Measurements from ENCODE around the gene GOSR1. TPM values are rescaled to one million over a fixed set of nuclear protein-coding genes. Genes with fewer than 3 reads are reported as not detected.

GOSR1 gene
- polyA plus RNA-seq, 2 of the 4 experiments (the other 2 are of a cell fraction): 48.8 to 49.6 TPM

DNA sequence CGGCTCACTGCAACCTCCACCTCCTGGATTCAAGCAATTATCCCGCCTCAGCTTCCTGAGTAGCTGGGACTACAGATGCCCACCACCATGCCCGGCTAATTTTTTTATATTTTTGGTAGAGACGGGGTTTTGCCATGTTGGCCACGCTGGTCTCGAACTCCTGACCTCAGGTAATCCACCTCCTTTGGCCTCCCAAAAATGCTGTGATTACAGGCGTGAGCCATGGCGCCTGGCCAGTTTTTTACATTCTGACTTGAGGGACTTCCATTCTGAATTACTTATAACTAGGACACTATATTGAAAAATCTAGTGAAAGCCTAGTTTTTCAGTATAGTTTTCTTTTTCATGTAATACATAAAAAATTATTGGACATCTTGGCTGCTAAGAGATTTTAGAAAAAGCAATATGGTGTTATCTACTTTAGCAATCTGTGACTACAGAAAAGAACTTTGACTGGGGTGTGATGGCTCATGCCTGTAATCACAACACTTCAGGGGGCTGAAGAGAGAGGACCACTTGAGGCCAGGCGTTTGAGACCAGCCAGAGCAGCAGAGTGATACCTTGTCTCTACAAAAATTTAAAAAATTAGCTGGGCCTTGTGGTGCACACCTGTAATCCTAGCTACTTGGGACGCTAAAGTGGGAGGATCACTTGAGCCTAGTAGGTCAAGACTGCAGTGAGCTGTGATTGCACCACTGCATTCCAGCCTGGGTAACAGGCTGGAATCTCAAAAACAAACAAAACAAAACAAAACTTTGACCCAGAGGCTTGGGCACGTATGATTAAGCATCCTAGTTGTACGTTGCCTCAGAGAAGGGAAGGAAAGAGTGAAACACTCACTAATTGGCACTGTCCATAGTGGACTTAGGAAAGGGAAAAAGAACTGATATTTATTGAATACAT lies 26.8 kb upstream of the GOSR1 start (continued):
- TF ChIP-seq FOSL2 (IDR thresholded peaks at IDR 0.05) (no peak), FOSL2 (CRISPR knock-in tag; IDR thresholded peaks at IDR 0.05) (peak; percentile 75), KDM1A (IDR thresholded peaks at IDR 0.05; ENCODE audit: low read depth) (no peak), EHMT2 (IDR thresholded peaks at IDR 0.05; ENCODE audit: low read depth) (no peak), HEYL (CRISPR knock-in tag; IDR thresholded peaks at IDR 0.05) (no peak), HDAC2 (IDR thresholded peaks at IDR 0.05) (no peak), MAZ (IDR thresholded peaks at IDR 0.05; ENCODE audit: borderline replicate concordance, low read depth, low read length) (no peak), MAFK (IDR thresholded peaks at IDR 0.05; ENCODE audit: partially characterized antibody) (peak; percentile 21), NPAS2 (CRISPR knock-in tag; IDR thresholded peaks at IDR 0.05; ENCODE audit: borderline replicate concordance) (no peak), RNF2 (IDR thresholded peaks at IDR 0.05; ENCODE audit: borderline replicate concordance, low read depth) (no peak), MYC (IDR thresholded peaks at IDR 0.05; ENCODE audit: borderline replicate concordance, low read length) (no peak), JUNB (IDR thresholded peaks at IDR 0.05) (no peak), JUN (IDR thresholded peaks at IDR 0.05) (peak in 1 of 2 experiments; percentile 73; a peak in 3 of 5 replicates), GATA3 (IDR thresholded peaks at IDR 0.05; ENCODE audit: borderline replicate concordance) (peak; percentile 47; the same call in 1 of the 2 replicates), CHD4 (IDR thresholded peaks at IDR 0.05; ENCODE audit: borderline replicate concordance) (0 out of 2 replicates have a peak, but pooled peaks have one; percentile 55), ZNF302 (CRISPR knock-in tag; IDR thresholded peaks at IDR 0.05) (no peak), NFE2L2 (conservative IDR thresholded peaks at IDR 0.05; ENCODE audit: low read length) (no peak), EP300 (IDR thresholded peaks at IDR 0.05) (0 out of 5 replicates have a peak, but pooled peaks of 1 of the 2 experiments have one; percentile 45)
- TF ChIP-seq, protein P1, sequence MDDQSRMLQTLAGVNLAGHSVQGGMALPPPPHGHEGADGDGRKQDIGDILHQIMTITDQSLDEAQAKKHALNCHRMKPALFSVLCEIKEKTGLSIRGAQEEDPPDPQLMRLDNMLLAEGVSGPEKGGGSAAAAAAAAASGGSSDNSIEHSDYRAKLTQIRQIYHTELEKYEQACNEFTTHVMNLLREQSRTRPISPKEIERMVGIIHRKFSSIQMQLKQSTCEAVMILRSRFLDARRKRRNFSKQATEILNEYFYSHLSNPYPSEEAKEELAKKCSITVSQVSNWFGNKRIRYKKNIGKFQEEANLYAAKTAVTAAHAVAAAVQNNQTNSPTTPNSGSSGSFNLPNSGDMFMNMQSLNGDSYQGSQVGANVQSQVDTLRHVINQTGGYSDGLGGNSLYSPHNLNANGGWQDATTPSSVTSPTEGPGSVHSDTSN (IDR thresholded peaks at IDR 0.05): no peak
- TF ChIP-seq, protein P2, sequence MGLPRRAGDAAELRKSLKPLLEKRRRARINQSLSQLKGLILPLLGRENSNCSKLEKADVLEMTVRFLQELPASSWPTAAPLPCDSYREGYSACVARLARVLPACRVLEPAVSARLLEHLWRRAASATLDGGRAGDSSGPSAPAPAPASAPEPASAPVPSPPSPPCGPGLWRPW (IDR thresholded peaks at IDR 0.05): peak; percentile 55; the same call in 1 of the 2 replicates
- TF ChIP-seq, protein P3, sequence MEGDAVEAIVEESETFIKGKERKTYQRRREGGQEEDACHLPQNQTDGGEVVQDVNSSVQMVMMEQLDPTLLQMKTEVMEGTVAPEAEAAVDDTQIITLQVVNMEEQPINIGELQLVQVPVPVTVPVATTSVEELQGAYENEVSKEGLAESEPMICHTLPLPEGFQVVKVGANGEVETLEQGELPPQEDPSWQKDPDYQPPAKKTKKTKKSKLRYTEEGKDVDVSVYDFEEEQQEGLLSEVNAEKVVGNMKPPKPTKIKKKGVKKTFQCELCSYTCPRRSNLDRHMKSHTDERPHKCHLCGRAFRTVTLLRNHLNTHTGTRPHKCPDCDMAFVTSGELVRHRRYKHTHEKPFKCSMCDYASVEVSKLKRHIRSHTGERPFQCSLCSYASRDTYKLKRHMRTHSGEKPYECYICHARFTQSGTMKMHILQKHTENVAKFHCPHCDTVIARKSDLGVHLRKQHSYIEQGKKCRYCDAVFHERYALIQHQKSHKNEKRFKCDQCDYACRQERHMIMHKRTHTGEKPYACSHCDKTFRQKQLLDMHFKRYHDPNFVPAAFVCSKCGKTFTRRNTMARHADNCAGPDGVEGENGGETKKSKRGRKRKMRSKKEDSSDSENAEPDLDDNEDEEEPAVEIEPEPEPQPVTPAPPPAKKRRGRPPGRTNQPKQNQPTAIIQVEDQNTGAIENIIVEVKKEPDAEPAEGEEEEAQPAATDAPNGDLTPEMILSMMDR (IDR thresholded peaks at IDR 0.05): no peak

DNA sequence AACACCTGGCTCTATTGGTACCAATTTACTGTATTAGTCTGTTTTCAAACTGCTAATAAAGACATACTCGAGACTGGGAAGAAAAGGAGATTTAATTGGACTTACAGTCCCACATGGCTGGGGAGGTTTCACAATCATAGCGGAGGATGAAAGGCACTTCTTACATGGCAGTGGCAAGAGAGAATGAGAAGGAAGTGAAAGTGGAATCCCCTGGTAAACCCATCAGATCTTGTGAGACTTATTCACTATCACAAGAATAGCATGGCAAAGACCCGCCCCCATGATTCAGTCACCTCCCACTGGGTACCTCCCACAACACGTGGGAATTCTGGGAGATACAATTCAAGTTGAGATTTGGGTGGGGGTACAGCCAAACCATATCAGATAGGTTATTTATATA lies 22.6 kb upstream of the GOSR1 start:
- CTCF ChIA-PET: interaction anchor here (1.0 to 3.0 kb wide), 3 partner anchors 11 to 22 kb away, joined by 4 to 15 read pairs (median 5); partner anchors contain the start of gene GOSR1
- Histone ChIP-seq H3K9me3 (no peaks in the 10 kb centered on the region), H3K4me1 (peaks cover 22% of the 10 kb centered on the region), H3K4me2 (no peak overlapping the region), H3K27ac (no peak overlapping the region), H3K4me3 (no peak overlapping the region)
- POLR2A ChIA-PET: no interaction called here
- peak in 1 of 2 experiments; percentile 24 for DNase-seq (ENCODE audit: low read depth in 1 of 2, low spot score in 1 of 2)
- TF ChIP-seq ZNF302 (CRISPR knock-in tag; IDR thresholded peaks at IDR 0.05) (no peak), JUNB (IDR thresholded peaks at IDR 0.05) (no peak), POLR2A (IDR thresholded peaks at IDR 0.05; ENCODE audit: low read length) (no peak), RNF2 (IDR thresholded peaks at IDR 0.05; ENCODE audit: borderline replicate concordance, low read depth) (no peak), HOXB13 (CRISPR knock-in tag; IDR thresholded peaks at IDR 0.05; ENCODE audit: low read depth) (no peak), MYC (IDR thresholded peaks at IDR 0.05; ENCODE audit: borderline replicate concordance, low read length) (no peak), EP300 (IDR thresholded peaks at IDR 0.05) (no peak), HDAC2 (IDR thresholded peaks at IDR 0.05) (no peak), SMC3 (IDR thresholded peaks at IDR 0.05) (no peak), JUN (IDR thresholded peaks at IDR 0.05) (no peak), ESRRA (IDR thresholded peaks at IDR 0.05; ENCODE audit: borderline replicate concordance, low read length) (no peak), HOXB5 (CRISPR knock-in tag; IDR thresholded peaks at IDR 0.05) (no peak), RFX5 (IDR thresholded peaks at IDR 0.05) (no peak), ZSCAN20 (CRISPR knock-in tag; IDR thresholded peaks at IDR 0.05) (no peak), PHF8 (IDR thresholded peaks at IDR 0.05; ENCODE audit: borderline replicate concordance, low read depth) (no peak)
- TF ChIP-seq, protein P4, sequence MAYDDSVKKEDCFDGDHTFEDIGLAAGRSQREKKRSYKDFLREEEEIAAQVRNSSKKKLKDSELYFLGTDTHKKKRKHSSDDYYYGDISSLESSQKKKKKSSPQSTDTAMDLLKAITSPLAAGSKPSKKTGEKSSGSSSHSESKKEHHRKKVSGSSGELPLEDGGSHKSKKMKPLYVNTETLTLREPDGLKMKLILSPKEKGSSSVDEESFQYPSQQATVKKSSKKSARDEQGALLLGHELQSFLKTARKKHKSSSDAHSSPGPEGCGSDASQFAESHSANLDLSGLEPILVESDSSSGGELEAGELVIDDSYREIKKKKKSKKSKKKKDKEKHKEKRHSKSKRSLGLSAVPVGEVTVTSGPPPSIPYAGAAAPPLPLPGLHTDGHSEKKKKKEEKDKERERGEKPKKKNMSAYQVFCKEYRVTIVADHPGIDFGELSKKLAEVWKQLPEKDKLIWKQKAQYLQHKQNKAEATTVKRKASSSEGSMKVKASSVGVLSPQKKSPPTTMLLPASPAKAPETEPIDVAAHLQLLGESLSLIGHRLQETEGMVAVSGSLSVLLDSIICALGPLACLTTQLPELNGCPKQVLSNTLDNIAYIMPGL (CRISPR knock-in tag; IDR thresholded peaks at IDR 0.05; ENCODE audit: borderline replicate concordance): no peak
- TF ChIP-seq, protein P5, sequence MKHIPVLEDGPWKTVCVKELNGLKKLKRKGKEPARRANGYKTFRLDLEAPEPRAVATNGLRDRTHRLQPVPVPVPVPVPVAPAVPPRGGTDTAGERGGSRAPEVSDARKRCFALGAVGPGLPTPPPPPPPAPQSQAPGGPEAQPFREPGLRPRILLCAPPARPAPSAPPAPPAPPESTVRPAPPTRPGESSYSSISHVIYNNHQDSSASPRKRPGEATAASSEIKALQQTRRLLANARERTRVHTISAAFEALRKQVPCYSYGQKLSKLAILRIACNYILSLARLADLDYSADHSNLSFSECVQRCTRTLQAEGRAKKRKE (CRISPR knock-in tag; IDR thresholded peaks at IDR 0.05; ENCODE audit: low read depth): no peak
- 73% methylated on average over 4 of the region's 4 CpGs for WGBS (ENCODE audit: missing lambda C conversion rate)
- no peak for ATAC-seq
- FAIRE-seq: no peak
